GM21717 (cell line): ENCODE measurements around the gene PHTF2.
"Not testable (repeated sequence)": the region's sequence is repeated elsewhere in the genome, so short reads cannot be mapped to it uniquely, and the experiment has no call there.

ENCODE experiments used
- ATAC-seq: cut with Tn5 transposase; IDR thresholded peaks from one replicate; pipeline ENCODE4 v1.9.1; 2021; ENCODE audit warnings: mild to moderate bottlenecking, moderate library complexity; ENCODE audit not compliant: unreplicated experiment

Gene PHTF2

GRCh38 chr7:77982926-77983550 lies 184.5 kb downstream of the PHTF2 start:
- ATAC-seq, result no peak

GRCh38 chr7:77983973-77984372 lies 185.4 kb downstream of the PHTF2 start:
- ATAC-seq, result no peak

GRCh38 chr7:77985232-77985973 lies 186.8 kb downstream of the PHTF2 start:
- ATAC-seq, result no peak

- no peak for ATAC-seq
Observed at GRCh38 chr7:77985974-77986339, 187.4 kb downstream of the PHTF2 start.

GRCh38 chr7:77989981-77990566 lies 191.5 kb downstream of the PHTF2 start:
- no peak for ATAC-seq

GRCh38 chr7:77991656-77992055 lies 193.1 kb downstream of the PHTF2 start:
- ATAC-seq, result no peak

- no peak for ATAC-seq
Observed at GRCh38 chr7:77993838-77994237, 195.3 kb downstream of the PHTF2 start.

GRCh38 chr7:77995717-77996116 lies 197.1 kb downstream of the PHTF2 start:
- no peak for ATAC-seq

GRCh38 chr7:77999168-77999567 lies 200.6 kb downstream of the PHTF2 start:
- not testable (repeated sequence) for ATAC-seq

GRCh38 chr7:78002021-78002420 lies 203.4 kb downstream of the PHTF2 start:
- ATAC-seq, result no peak

- no peak for ATAC-seq
Observed at GRCh38 chr7:78002715-78003114, 204.1 kb downstream of the PHTF2 start.

GRCh38 chr7:78006063-78006755 lies 207.6 kb downstream of the PHTF2 start:
- ATAC-seq, result no peak
